Effector CD8-positive, alpha-beta T cell (primary cell): ENCODE data around the gene NBL1.
A peak's percentile ranks its signal among the peaks of the same experiment; 100 is the strongest.

ENCODE experiments used
- DNase-seq: peaks from one replicate; lab custom pipeline; 2025; lab: John Stamatoyannopoulos, UW

NBL1 gene

GRCh38 chr1:19703280-19703679 lies 59.2 kb downstream of the NBL1 start:
- DNase-seq, result no peak

- DNase-seq, result peak; percentile 21
These were observed 60.4 kb downstream of the NBL1 start for GRCh38 chr1:19704247-19705113.

GRCh38 chr1:19705464-19705863 lies 61.4 kb downstream of the NBL1 start:
- no peak for DNase-seq

GRCh38 chr1:19706136-19706535 lies 62.0 kb downstream of the NBL1 start:
- no peak for DNase-seq
